ENCODE results near the gene UBFD1. TPM values are rescaled to one million over a fixed set of nuclear protein-coding genes. Genes with fewer than 3 reads are reported as not detected.

The UBFD1 gene
- total RNA-seq, 1 donor, result 137 TPM

- DNase-seq (ENCODE audit: low read depth), result no peak
- no peak overlapping the region for H3K4me3 ChIP-seq (ENCODE audit: low read depth, low read length)
- TF ChIP-seq CTCF (IDR thresholded peaks at IDR 0.05; ENCODE audit: insufficient read depth, low read depth, low read length), result no peak
These were observed 9.2 kb downstream of the UBFD1 start for GRCh38 chr16:23566724-23567123.

GRCh38 chr16:23567602-23568001, 10.1 kb downstream of the UBFD1 start:
- TF ChIP-seq CTCF (IDR thresholded peaks at IDR 0.05; ENCODE audit: insufficient read depth, low read depth, low read length), result no peak
- no peak for DNase-seq (ENCODE audit: low read depth)
- no peak overlapping the region for H3K4me3 ChIP-seq (ENCODE audit: low read depth, low read length)

DNA sequence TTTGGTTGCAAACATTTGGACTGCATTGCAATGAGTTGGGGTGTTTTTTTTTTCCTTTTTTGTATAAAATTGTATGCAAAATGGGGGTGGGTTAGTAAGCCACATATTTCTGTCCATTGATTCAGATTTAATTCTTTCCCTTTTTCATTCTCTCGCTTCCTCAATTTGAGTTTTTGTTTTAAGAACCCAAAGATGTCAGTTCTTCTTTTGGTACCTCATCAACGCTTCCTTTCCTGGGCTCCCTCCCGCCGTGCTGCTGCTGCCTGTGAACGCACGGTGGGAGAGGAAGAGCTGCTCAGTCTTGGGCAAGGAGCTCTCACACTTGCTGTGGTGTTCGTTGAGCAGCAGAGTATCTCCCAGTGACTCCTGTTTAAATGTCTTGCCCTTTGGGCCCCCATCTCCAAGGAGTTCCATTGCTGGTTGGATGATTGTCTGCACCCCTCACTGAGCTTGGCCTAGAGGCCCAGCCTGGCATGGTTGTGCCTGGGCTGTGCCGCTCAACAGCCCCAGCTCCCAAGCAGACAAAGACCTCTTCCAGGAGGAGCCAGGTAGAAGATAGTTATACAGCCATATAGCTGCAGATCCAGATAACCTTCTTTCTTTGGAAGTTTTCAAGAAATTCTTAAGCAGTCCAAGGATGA, 13.6 kb downstream of the UBFD1 start:
- no peak for DNase-seq (ENCODE audit: low read depth)
- no peak for TF ChIP-seq CTCF (IDR thresholded peaks at IDR 0.05; ENCODE audit: insufficient read depth, low read depth, low read length)
- H3K4me3 ChIP-seq (ENCODE audit: low read depth, low read length), result no peak overlapping the region

GRCh38 chr16:23571895-23572294, 14.4 kb downstream of the UBFD1 start:
- TF ChIP-seq CTCF (IDR thresholded peaks at IDR 0.05; ENCODE audit: insufficient read depth, low read depth, low read length), result no peak

GRCh38 chr16:23572394-23572793, 14.9 kb downstream of the UBFD1 start:
- H3K4me3 ChIP-seq (ENCODE audit: low read depth, low read length), result no peak overlapping the region
- no peak for TF ChIP-seq CTCF (IDR thresholded peaks at IDR 0.05; ENCODE audit: insufficient read depth, low read depth, low read length)
- no peak for DNase-seq (ENCODE audit: low read depth)

More at GRCh38 chr16:23571895-23572294, 14.4 kb downstream of the UBFD1 start:
- DNase-seq (ENCODE audit: low read depth), result no peak
- no peak overlapping the region for H3K4me3 ChIP-seq (ENCODE audit: low read depth, low read length)

GRCh38 chr16:23573817-23574216, 16.3 kb downstream of the UBFD1 start:
- no peak for DNase-seq (ENCODE audit: low read depth)
- no peak for TF ChIP-seq CTCF (IDR thresholded peaks at IDR 0.05; ENCODE audit: insufficient read depth, low read depth, low read length)
- no peak overlapping the region for H3K4me3 ChIP-seq (ENCODE audit: low read depth, low read length)

DNA sequence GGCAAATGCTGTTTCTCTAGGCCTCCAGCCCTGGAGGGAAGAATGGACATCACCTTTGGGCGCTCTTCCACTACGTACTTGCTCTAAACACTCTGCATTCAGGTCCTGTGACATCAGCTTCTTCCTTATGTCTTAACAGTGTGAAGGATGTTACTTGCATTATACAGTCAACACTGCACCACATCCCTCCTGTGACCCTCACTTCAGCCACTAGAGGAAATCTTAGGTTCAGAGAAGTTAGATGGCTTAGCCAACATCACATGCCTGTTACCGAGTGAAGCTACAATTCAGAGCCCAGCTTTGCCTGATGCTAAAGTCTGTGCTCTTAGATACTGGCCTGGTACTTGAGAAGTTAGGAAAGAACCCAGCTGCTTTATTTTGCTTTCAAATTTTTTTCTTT, 18.3 kb downstream of the UBFD1 start:
- no peak for DNase-seq (ENCODE audit: low read depth)
- no peak for TF ChIP-seq CTCF (IDR thresholded peaks at IDR 0.05; ENCODE audit: insufficient read depth, low read depth, low read length)
- no peak overlapping the region for H3K4me3 ChIP-seq (ENCODE audit: low read depth, low read length)
